ENCODE data around the gene C6orf136. TPM values are rescaled to one million over a fixed set of nuclear protein-coding genes. Genes with fewer than 3 reads are reported as not detected.

The C6orf136 gene
- total and polyA plus RNA-seq, 7 experiments from 2014 or later, result 12.3 to 38.0 (median 29.5) TPM

GRCh38 chr6:30679765-30680535, 33.0 kb downstream of the C6orf136 start:
- peaks cover 0 to 5% (median 0%) of the 10 kb centered on the region in 11 donors for H3K9me3 Mint-ChIP-seq
- no peak for DNase-seq
- H3K27me3 ChIP-seq (ENCODE audit: control insufficient read depth in 2 of 2, insufficient read depth in 2 of 2, low read length in 2 of 2), result no peaks in the 10 kb centered on the region
- CTCF ChIA-PET, result interaction anchor here (0.6 to 8.9 kb wide), 14 partner anchors 12 to 139 kb away, joined by 3 to 304 read pairs (median 8); partner anchors contain the start of genes MDC1, MRPS18B, NRM and PPP1R10
- peaks cover 22 to 47% (median 40%) of the 10 kb centered on the region in 7 donors for H3K4me1 Mint-ChIP-seq
- peaks cover 16 to 71% (median 33%) of the 10 kb centered on the region in 5 donors for H3K36me3 Mint-ChIP-seq
- intact Hi-C loops (cut with micrococcal nuclease), result loop anchor here (1.0 to 10.0 kb wide), 8 partner anchors 42 to 477 kb away; partner anchors contain the start of genes CCHCR1 (in 1 of the 2) and TCF19 (in 1 of the 2)
- peak overlapping the region; percentile 98 for H3K4me3 ChIP-seq (ENCODE audit: low read length)
- no peak for ATAC-seq
- H3K36me3 ChIP-seq (ENCODE audit: control insufficient read depth in 2 of 3, insufficient read depth in 3 of 3, low read length in 3 of 3), result peaks cover 10 to 50% (median 28%) of the 10 kb centered on the region in 3 experiments
- peak overlapping the region; percentile 85 to 99 (median 97) for H3K27ac Mint-ChIP-seq
- H3K9me3 ChIP-seq (ENCODE audit: control insufficient read depth in 2 of 3, low read length in 3 of 3), result no peaks in the 10 kb centered on the region
- no peaks in the 10 kb centered on the region for H3K27me3 Mint-ChIP-seq
- H3K4me1 ChIP-seq (ENCODE audit: control insufficient read depth in 2 of 2, insufficient read depth in 2 of 2, low read length in 2 of 2), result peaks cover 5 to 24% of the 10 kb centered on the region in 2 donors
- POLR2A ChIA-PET, result interaction anchor here (1.2 to 15.7 kb wide), 9 partner anchors 11 to 65 kb away, joined by 4 to 499 read pairs (median 18); partner anchors contain the start of genes MDC1, MRPS18B, NRM and PPP1R10
- H3K4me3 Mint-ChIP-seq, result peak overlapping the region; percentile 90 to 100 (median 97)
- H3K27ac ChIP-seq (ENCODE audit: low read depth, low read length), result peak overlapping the region; percentile 95

GRCh38 chr6:30681766-30682142, 34.8 kb downstream of the C6orf136 start:
- H3K4me3 Mint-ChIP-seq, result peak overlapping the region; percentile 90 to 100 (median 97)
- Histone ChIP-seq H3K4me1 (ENCODE audit: control insufficient read depth in 2 of 2, insufficient read depth in 2 of 2, low read length in 2 of 2) (peaks cover 5 to 24% of the 10 kb centered on the region in 2 donors), H3K27me3 (ENCODE audit: control insufficient read depth in 2 of 2, insufficient read depth in 2 of 2, low read length in 2 of 2) (no peaks in the 10 kb centered on the region), H3K9me3 (ENCODE audit: control insufficient read depth in 2 of 3, low read length in 3 of 3) (no peaks in the 10 kb centered on the region), H3K27ac (ENCODE audit: low read depth, low read length) (peak overlapping the region; percentile 95), H3K36me3 (ENCODE audit: control insufficient read depth in 2 of 3, insufficient read depth in 3 of 3, low read length in 3 of 3) (peaks cover 3 to 52% (median 16%) of the 10 kb centered on the region in 3 experiments), H3K4me3 (ENCODE audit: low read length) (peak overlapping the region; percentile 98)
- DNase-seq (peak in 1 of 9 donors; percentile 27), ATAC-seq (no peak)
- ChIA-PET CTCF (interaction anchor here (0.5 to 8.9 kb wide), 8 partner anchors 38 to 412 kb away, joined by 3 to 304 read pairs (median 4); partner anchors contain the start of genes MDC1 and TUBB), POLR2A (interaction anchor here (0.6 to 15.7 kb wide), 16 partner anchors 9 to 188 kb away, joined by 3 to 499 read pairs (median 8); partner anchors contain the start of genes DHX16, MDC1, MRPS18B and NRM)
- H3K36me3 Mint-ChIP-seq, result peaks cover 24 to 76% (median 32%) of the 10 kb centered on the region in 5 donors
- peaks cover 0 to 5% (median 0%) of the 10 kb centered on the region in 11 donors for H3K9me3 Mint-ChIP-seq
- no peaks in the 10 kb centered on the region for H3K27me3 Mint-ChIP-seq
- intact Hi-C loops (cut with micrococcal nuclease), result loop anchor here (1.0 to 5.0 kb wide), 12 partner anchors 9 to 676 kb away; partner anchors contain the start of genes GNL1 (in 2 of the 2), MDC1 (in 2 of the 2), MRPS18B (in 2 of the 2) and PPP1R10 (in 2 of the 2)
- peak overlapping the region; percentile 95 to 99 (median 97) for H3K27ac Mint-ChIP-seq
- peaks cover 30 to 46% (median 34%) of the 10 kb centered on the region in 7 donors for H3K4me1 Mint-ChIP-seq

- Histone ChIP-seq H3K36me3 (ENCODE audit: control insufficient read depth in 2 of 3, insufficient read depth in 3 of 3, low read length in 3 of 3) (peaks cover 3 to 49% (median 9%) of the 10 kb centered on the region in 3 experiments), H3K27me3 (ENCODE audit: control insufficient read depth in 2 of 2, insufficient read depth in 2 of 2, low read length in 2 of 2) (no peaks in the 10 kb centered on the region), H3K9me3 (ENCODE audit: control insufficient read depth in 2 of 3, low read length in 3 of 3) (no peaks in the 10 kb centered on the region), H3K4me1 (ENCODE audit: control insufficient read depth in 2 of 2, insufficient read depth in 2 of 2, low read length in 2 of 2) (peaks cover 5 to 24% of the 10 kb centered on the region in 2 donors), H3K27ac (ENCODE audit: low read depth, low read length) (peak overlapping the region; percentile 95), H3K4me3 (ENCODE audit: low read length) (peak overlapping the region; percentile 98)
- DNase-seq (peak; percentile 69 to 93 (median 89)), ATAC-seq (peak; percentile 81)
- H3K27me3 Mint-ChIP-seq, result no peaks in the 10 kb centered on the region
- intact Hi-C loops (cut with micrococcal nuclease), result loop anchor here (1.0 to 5.0 kb wide), 12 partner anchors 9 to 675 kb away; partner anchors contain the start of genes GNL1 (in 2 of the 2), MDC1 (in 2 of the 2), MRPS18B (in 2 of the 2) and PPP1R10 (in 2 of the 2)
- peaks cover 30 to 44% (median 34%) of the 10 kb centered on the region in 7 donors for H3K4me1 Mint-ChIP-seq
- H3K27ac Mint-ChIP-seq, result peak overlapping the region; percentile 95 to 99 (median 97)
- peaks cover 24 to 74% (median 29%) of the 10 kb centered on the region in 5 donors for H3K36me3 Mint-ChIP-seq
- H3K9me3 Mint-ChIP-seq, result peaks cover 0 to 5% (median 0%) of the 10 kb centered on the region in 11 donors
- ChIA-PET CTCF (interaction anchor here (0.5 to 8.9 kb wide), 7 partner anchors 13 to 412 kb away, joined by 3 to 304 read pairs (median 3); partner anchors contain the start of genes MDC1 and TUBB), POLR2A (interaction anchor here (0.6 to 15.7 kb wide), 20 partner anchors 8 to 206 kb away, joined by 3 to 499 read pairs (median 4); partner anchors contain the start of genes DHX16, MDC1, MRPS18B and NRM)
- H3K4me3 Mint-ChIP-seq, result peak overlapping the region; percentile 90 to 100 (median 97)
Measured at GRCh38 chr6:30682143-30683117, 35.5 kb downstream of the C6orf136 start.

- intact Hi-C loops (cut with micrococcal nuclease), result loop anchor here (2.0 to 5.0 kb wide), 4 partner anchors 127 to 474 kb away; partner anchors contain the start of genes CCHCR1 (in 1 of the 2), GNL1 (in 1 of the 2), PRR3 (in 1 of the 2) and TCF19 (in 1 of the 2)
- peaks cover 0 to 43% (median 8%) of the 10 kb centered on the region in 3 experiments for H3K36me3 ChIP-seq (ENCODE audit: control insufficient read depth in 2 of 3, insufficient read depth in 3 of 3, low read length in 3 of 3)
- H3K27ac ChIP-seq (ENCODE audit: low read depth, low read length), result peak overlapping the region; percentile 95
- H3K4me3 Mint-ChIP-seq, result peak overlapping the region; percentile 90 to 100 (median 97)
- peak overlapping the region; percentile 95 to 99 (median 97) for H3K27ac Mint-ChIP-seq
- peaks cover 24 to 75% (median 29%) of the 10 kb centered on the region in 5 donors for H3K36me3 Mint-ChIP-seq
- peaks cover 38 to 49% (median 42%) of the 10 kb centered on the region in 7 donors for H3K4me1 Mint-ChIP-seq
- ATAC-seq (no peak), DNase-seq (no peak)
- no peaks in the 10 kb centered on the region for H3K27me3 ChIP-seq (ENCODE audit: control insufficient read depth in 2 of 2, insufficient read depth in 2 of 2, low read length in 2 of 2)
- CTCF ChIA-PET, result interaction anchor here (1.0 to 8.9 kb wide), 2 partner anchors 37 to 55 kb away, joined by 3 to 304 read pairs; partner anchors contain the start of genes MDC1 and TUBB
- H3K4me1 ChIP-seq (ENCODE audit: control insufficient read depth in 2 of 2, insufficient read depth in 2 of 2, low read length in 2 of 2), result peaks cover 13 to 30% of the 10 kb centered on the region in 2 donors
- peaks cover 0 to 5% (median 0%) of the 10 kb centered on the region in 11 donors for H3K9me3 Mint-ChIP-seq
- H3K9me3 ChIP-seq (ENCODE audit: control insufficient read depth in 2 of 3, low read length in 3 of 3), result no peaks in the 10 kb centered on the region
- peak overlapping the region; percentile 98 for H3K4me3 ChIP-seq (ENCODE audit: low read length)
- POLR2A ChIA-PET, result interaction anchor here (0.6 to 15.7 kb wide), 19 partner anchors 7 to 205 kb away, joined by 3 to 499 read pairs (median 4); partner anchors contain the start of genes DHX16, MDC1, MRPS18B and NRM
- H3K27me3 Mint-ChIP-seq, result no peaks in the 10 kb centered on the region
Measured at GRCh38 chr6:30683183-30683979, 36.4 kb downstream of the C6orf136 start.

GRCh38 chr6:30683980-30684338, 37.0 kb downstream of the C6orf136 start:
- H3K27me3 Mint-ChIP-seq, result no peaks in the 10 kb centered on the region
- H3K36me3 Mint-ChIP-seq, result peaks cover 21 to 73% (median 26%) of the 10 kb centered on the region in 5 donors
- peak overlapping the region; percentile 90 to 100 (median 97) for H3K4me3 Mint-ChIP-seq
- H3K9me3 ChIP-seq (ENCODE audit: control insufficient read depth in 2 of 3, low read length in 3 of 3), result no peaks in the 10 kb centered on the region
- peaks cover 12 to 26% of the 10 kb centered on the region in 2 donors for H3K4me1 ChIP-seq (ENCODE audit: control insufficient read depth in 2 of 2, insufficient read depth in 2 of 2, low read length in 2 of 2)
- H3K36me3 ChIP-seq (ENCODE audit: control insufficient read depth in 2 of 3, insufficient read depth in 3 of 3, low read length in 3 of 3), result peaks cover 0 to 43% (median 5%) of the 10 kb centered on the region in 3 experiments
- DNase-seq, result no peak
- ATAC-seq, result no peak
- H3K4me3 ChIP-seq (ENCODE audit: low read length), result peak overlapping the region; percentile 98
- peak overlapping the region; percentile 95 for H3K27ac ChIP-seq (ENCODE audit: low read depth, low read length)
- intact Hi-C loops (cut with micrococcal nuclease), result loop anchor here (2.0 to 5.0 kb wide), 4 partner anchors 127 to 473 kb away; partner anchors contain the start of genes CCHCR1 (in 1 of the 2), GNL1 (in 1 of the 2), PRR3 (in 1 of the 2) and TCF19 (in 1 of the 2)
- H3K27ac Mint-ChIP-seq, result peak overlapping the region; percentile 95 to 99 (median 97)
- H3K4me1 Mint-ChIP-seq, result peaks cover 40 to 52% (median 43%) of the 10 kb centered on the region in 7 donors
- peaks cover 0 to 5% (median 0%) of the 10 kb centered on the region in 11 donors for H3K9me3 Mint-ChIP-seq
- no peaks in the 10 kb centered on the region for H3K27me3 ChIP-seq (ENCODE audit: control insufficient read depth in 2 of 2, insufficient read depth in 2 of 2, low read length in 2 of 2)
- CTCF ChIA-PET, result interaction anchor here (8.9 kb wide), 1 partner anchor 36 kb away, joined by 304 read pairs; the partner anchor contains the start of genes MDC1 and TUBB
- POLR2A ChIA-PET, result interaction anchor here (0.6 to 15.7 kb wide), 13 partner anchors 7 to 205 kb away, joined by 3 to 499 read pairs (median 7); partner anchors contain the start of genes MDC1, MRPS18B, NRM and PPP1R10

Measured in naive thymus-derived CD4-positive, alpha-beta T cell (primary cell).